SK-N-MC (cell line): ENCODE data around the gene RCAN2.
A peak's percentile ranks its signal among the peaks of the same experiment; 100 is the strongest.

Experiments used
- EZH2 ChIP-seq: fragments of 200-600 bp; sonication (generic); IDR thresholded peaks from one replicate; pipeline ENCODE4 v1.6.1; 2017; ENCODE audit warnings: antibody characterized with exemption
- POLR2AphosphoS5 ChIP-seq: IDR thresholded peaks from 2 replicates; pipeline ENCODE4 v1.6.1; 2012; ENCODE audit warnings: mild to moderate bottlenecking, low read depth, low read length, borderline replicate concordance

DNA sequence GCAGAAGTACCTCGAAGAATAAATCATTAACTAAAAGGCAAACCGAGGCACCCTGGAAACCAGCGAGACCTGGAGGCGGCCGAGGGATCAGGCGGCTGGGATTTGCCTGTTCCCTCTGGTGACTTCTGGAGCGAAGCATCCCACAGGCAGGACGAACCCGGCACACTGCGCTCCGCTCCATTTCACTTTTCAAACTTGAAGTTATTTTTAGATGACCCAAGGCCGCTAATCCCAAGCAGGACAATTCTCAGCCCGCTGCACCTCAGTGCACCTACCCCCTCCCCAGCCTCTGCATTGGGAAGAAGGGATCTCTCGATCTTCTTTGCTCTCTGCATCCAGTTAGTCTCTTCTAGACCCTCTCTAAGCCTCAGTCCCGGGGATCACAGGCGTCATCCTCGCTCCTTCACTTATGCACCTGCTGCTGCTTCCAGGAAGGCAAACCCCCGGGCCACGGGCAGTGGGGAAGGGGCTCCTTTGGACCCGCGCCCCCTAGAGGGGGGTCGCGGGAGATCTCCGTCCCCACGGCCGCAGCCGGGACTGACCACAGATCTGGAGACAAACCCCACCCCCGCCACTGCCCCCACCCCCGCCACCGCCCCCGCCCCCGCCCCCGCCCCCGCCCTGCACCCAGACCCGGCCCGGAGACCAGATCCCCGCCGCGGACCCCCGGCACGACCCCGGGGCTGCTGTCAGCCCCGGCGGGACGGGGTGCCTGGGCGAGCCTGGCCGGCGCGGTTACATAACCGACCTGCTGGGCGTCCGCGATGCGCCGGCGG, 636 bp downstream of the RCAN2 start:
- TF ChIP-seq EZH2 = peak; percentile 3
- no peak for TF ChIP-seq POLR2AphosphoS5
